Umbilical cord (tissue), 2 donors: ENCODE measurements around the gene BRCC3. TPM values are rescaled to one million over a fixed set of nuclear protein-coding genes. Genes with fewer than 3 reads are reported as not detected.
A peak's percentile ranks its signal among the peaks of the same experiment; 100 is the strongest.

Experiments
- DNase-seq: peaks from one replicate; pipeline ENCODE4 v3.0.0-alpha.2; 2015; ENCODE audit warnings: low spot score
- total RNA-seq: library from RNA; depleted of rRNA; stranded (reverse); fragments of >200 nt; gene quantifications from one replicate; pipeline ENCODE4 v1.2.3, GENCODE V29; 2014; ENCODE audit warnings: low replicate concordance; ENCODE audit not compliant: insufficient read depth

Gene BRCC3
- total RNA-seq, 1 donor from 2014 or later: 11.1 TPM

DNA sequence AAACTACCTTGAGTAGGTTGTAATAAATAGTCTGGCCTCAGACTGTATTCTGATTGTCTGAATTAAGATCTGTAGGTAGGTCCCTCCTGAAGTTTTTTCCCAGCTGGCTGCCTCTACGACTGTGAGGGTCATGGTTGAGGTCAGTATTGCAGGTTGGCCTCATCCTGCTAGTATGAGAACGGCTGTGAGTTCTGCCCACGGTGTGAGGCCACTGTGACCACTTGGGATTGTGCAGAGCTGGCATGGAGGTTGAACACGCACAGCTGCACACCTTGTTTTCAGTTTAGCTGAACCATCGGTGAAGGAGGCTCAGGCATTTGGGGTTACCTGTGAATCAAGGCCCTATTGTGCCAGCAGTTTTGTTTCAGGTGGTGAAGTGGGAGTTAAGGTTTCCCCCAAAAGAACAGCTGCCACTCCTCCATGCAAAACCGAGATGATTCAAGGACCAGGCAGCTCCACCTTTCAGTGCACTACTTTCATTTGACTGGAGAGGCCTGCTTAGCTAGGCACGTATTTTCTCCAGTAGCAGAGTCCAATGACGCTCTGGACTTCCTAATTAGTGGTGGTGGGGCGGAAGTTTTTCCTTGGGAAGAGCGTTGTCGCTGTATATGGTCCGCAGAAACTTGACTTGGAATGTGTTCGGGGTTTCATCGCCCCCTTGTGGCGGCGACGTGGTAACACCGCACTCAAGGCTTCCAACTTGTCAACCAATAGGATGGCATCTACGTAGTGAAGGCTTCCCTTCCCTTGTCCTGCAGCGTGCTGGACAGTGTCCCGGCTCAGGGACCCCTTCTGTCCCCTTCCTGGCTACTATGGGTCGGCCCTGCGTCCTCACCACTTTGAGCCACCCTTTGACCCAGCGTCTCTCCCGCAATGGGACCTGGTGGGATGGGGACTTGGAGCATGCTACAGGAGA, 14.2 kb upstream of the BRCC3 start:
- DNase-seq: peak; percentile 63

DNA sequence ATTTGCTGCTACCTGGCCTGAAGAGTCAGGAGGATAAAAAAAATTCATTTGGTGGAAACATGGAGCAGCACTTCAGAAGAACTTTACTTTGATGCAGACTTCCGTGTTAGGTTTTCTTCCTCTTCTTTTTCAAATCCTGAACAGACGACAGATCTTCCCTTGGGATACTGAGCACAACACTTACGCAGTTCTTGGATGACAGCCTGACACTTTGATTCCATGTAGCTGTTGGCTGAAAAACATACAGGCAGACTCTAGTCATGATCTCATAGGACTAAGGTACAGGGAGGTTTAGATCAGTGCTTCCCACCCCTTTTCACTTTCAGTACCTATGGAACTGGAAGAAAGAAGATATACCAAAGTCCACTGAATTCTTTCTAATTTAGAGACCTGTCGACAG, 9.5 kb upstream of the BRCC3 start:
- DNase-seq: no peak

DNA sequence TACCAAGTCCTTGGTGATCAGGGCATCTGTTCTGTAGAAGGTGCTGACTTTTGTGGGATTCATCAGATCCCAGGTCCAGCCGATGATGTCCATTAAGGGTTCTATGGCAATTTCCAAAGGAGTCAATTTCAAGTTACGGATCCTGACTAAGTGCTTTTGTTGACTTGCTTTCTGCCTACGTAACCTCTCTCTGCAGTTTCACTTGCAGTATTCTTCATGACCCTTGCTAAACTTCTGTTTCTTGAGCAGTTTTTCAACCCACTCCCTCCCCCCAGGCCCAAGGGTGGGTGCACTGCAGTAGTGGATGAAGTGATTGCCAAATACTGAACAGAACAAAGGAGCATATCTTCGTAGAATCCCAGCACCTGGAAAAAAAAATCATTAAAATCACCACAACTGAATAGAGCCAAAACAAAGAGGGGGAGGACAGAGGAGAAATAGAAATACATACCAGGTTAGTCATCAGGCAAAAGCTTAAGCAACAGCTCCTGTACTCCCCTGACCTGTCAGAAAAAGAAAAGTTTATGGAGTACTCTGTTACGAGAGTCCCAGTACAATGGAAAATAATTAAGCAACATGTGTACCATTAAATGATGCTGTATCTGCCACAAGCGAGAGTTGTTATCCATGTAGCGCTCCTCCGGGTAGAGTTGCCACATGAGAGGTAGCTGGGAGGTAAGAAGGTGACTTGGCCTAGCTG, 6.1 kb upstream of the BRCC3 start:
- DNase-seq: no peak

DNA sequence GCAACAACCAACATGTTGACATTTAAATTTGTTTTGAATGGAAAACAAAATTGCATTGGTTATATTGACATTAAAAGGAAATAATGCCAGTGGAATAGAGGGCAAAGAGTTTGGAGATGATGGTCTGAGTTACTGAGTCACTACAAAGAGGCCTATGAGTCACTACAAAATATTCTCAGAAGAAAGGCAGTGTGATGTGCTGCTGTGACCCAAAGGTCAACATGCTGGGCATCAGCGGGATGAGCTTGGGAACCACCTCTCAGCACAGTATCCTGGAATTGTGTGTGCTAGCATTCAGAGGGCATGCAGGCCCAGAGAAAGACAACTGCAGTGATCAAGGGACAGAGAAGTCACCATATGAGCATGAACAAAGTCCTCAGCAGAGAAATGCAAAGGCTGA, 3.1 kb upstream of the BRCC3 start:
- no peak for DNase-seq

DNA sequence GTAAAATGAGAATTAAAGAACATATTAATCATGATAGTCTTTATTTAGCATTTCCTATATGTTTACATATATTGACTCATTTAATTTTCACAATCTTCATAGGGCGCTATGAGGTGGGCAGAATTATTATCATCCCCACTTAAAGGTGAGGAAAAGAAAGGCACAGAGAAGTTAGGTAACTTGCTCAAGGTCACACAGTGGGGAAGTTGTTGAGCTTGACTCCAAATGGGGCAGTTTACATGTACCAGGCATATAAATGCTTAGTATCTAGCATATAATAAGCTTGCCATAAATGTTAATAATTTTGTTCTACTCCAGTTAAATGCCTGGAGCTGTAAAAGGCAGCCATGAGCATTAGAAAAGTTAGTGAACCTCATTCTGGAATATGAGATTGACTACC, 1.9 kb upstream of the BRCC3 start:
- DNase-seq: no peak

DNA sequence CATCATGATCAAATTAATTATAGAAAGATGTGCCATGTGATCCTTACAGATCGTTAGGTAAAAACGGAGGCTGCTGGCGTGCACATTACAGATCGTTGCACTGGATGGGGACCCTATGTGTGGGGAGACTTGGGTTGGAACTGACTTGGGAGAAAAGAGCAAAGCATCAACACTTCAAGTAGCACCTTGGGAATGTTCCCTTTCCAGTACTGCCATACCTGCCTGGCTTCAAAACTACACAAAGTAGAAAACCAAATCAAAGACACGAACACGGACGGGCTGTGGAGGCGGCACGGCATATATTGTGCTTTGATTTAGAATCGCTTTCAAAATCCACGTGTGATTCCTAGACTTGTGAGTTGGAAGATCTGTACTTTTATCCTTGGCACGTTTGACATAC, 1.3 kb upstream of the BRCC3 start:
- DNase-seq: no peak

DNA sequence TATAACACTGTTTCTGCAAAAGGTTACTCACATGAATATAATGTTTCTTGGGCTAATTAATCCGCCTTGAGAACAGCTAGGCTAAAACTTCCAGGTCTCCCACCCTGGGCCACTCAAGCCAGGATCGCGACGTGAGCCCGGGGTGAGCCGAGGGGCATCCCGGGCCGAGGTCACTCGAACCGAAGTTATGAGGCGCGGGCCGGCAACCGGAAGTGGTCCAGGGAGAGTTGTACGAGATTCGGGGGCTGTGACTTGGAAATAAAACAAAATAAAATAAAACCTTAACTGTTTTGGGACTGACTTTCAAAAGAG, 689 bp upstream of the BRCC3 start:
- DNase-seq: no peak

DNA sequence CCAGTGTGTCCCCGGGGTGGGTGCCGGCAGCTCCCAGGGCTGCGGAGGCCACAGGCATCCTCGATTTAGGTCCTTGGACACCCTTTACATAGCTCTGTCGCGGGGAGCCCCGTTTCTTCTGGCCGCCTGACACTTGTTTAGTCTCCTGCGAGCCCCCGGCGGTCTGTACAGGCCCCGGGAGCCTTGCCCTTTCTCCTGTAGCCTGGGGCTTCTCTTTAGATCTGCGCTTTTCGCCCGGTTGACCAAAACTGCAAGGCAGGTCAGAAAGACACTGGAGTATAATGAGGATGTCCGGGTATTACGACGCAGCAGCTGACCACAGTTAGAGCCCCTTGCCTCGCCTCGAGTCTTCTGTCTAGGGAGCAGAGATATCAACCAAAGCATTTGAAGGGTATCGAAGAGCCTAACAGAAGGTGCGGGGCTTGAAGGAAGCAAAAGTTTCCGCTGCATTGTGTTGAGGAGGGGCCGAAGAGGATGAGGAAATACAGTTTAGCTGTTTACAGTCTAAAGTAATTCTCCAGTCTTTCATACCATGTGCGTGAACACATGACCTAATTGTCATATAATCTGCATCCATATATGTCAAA, 479 bp downstream of the BRCC3 start:
- DNase-seq: no peak

DNA sequence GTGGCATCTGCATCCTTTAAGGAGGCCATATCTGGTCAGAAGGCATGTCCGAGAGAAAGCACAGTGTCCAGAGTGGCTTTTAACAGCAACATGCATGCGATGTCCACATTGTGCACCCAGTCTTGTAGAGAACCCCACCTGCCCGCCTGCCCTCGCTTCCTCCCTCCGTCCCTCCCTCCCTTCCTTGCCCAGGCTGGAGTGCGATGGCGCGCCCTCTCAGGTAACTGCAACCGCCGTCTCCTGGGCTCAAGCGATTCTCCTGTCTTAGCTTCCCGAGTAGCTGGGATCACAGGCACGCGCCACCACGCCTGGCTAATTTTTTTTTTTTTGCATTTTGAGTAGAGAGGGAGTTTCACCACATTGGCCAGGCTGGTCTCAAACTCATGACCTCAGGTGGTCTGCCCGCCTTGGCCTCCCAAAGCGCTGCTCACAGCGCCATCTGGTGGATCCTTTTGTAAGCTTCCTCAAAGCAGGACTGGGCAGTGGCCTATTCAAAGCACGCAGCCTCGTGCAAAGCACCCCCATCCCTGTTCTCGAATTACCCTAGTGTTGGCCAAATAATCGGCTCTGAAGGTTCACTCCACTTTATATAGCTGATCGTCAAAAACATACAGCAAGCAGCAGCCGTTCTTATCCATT, 15.0 kb downstream of the BRCC3 start:
- no peak for DNase-seq

DNA sequence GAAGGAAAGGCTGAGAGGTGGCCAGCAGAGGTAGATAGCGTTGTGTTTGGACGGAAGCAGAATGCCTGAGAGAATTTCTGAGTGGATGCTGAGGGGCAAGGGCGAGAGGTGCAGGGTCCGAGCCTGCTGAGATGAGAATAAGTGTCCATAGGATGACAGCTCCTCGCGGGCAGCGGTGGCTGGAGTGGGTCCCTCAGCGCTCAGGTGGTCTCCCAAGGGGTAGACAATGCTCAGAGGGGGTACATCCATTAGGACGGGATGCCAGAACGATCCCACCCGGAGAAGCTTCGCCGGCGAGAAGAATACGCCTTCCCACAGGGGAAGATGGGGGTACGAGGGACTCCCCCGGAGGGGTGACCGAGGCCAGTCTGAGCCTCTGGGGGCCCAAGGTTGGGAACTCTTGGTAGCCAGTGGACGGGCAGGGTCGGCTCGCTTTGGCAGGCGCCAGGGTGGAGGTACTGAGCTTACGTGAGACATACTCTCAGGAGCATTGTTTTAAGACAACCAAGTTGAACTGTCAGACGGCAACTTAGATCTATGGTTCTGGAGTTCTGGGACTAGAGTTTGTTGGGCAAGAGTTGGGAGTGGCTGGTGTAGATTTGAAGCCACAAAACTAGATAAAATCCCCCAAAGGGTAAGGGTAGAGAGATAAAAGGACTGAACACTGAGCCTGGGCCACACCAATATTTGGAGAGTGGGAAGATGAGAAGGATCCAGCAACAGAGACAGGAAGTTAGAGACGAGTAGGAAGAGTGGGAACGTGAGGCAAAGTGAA, 15.8 kb downstream of the BRCC3 start:
- no peak for DNase-seq

DNA sequence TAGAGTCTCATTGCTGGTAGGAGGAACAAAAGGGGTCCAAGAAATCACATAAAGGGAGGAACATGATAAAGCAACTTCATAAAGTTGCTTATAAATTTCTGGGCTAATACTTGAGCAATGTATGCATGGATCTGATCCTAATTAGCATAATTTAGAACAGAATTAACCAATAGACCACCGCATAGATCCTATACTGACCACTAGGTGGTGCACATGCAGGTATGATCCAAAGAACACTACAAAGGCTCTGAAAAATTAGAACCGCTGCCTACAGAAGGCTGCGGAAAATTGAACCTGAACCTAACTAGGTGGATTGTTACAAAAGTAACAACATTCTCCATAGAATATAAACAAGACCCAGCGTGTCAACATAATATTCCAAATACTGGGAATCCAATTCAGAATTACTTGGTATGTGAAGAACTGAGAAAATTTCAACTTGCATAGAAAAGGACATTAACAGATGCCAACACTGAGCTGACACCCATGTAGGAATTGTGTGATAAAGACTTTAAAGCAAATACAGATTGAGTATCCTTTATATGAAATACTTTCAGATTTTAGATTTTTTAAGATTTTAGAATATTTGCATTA, 23.3 kb downstream of the BRCC3 start:
- DNase-seq: peak; percentile 8

DNA sequence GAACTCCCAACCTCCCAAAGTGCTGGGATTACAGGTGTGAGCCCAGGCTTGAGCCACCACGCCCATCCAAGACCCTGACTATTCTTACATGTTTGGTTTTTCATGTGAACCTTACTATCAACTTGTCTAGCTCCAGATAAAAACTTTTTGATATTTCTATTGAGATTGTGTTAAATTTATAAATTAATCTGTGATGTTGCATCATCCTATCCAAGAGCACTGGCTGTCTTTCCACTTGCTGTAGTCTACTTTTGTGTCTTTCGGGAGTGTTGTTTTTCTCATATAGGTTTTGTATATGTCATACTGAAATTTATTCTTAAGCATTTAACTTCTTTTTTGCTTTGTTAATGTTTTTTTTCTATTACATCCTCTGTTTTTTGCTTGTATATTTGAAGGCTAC, 34.6 kb downstream of the BRCC3 start:
- no peak for DNase-seq

DNA sequence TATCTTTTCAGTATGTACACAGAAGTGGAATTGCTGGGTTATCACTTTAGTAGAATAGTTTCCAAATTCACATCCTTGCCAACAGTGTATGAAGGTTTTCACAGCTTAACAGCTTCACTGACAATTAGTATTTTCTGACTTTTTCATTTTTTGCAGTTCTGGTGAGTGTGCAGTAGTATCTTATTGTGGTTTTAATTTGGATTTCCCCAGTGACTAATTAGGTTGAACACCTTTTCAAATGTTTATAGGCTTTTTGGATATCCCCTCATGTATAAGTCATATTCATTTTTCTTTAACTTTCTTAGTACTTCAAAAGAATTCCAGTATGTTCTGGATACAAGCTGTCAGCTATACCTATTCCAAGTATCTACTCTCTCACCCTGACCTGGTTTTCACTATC, 37.1 kb downstream of the BRCC3 start:
- DNase-seq: no peak

DNA sequence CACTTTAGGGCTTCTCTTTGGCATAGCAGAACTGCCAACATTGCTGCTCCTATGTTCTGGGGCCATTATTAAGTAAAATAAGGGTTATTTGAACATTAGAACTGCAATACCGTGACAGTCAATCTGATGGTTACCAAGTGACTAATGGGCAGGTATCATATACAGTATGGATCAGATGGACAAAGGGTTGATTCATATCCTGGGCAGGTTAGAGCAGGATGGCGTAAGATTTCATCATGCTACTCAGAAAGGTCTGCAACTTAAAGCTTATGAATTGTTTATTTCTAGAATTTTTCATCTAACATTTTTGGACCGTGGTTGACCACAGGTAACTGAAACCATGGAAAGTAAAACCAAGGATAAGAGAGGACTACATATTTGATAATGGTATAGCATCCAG, 40.9 kb downstream of the BRCC3 start:
- no peak for DNase-seq

DNA sequence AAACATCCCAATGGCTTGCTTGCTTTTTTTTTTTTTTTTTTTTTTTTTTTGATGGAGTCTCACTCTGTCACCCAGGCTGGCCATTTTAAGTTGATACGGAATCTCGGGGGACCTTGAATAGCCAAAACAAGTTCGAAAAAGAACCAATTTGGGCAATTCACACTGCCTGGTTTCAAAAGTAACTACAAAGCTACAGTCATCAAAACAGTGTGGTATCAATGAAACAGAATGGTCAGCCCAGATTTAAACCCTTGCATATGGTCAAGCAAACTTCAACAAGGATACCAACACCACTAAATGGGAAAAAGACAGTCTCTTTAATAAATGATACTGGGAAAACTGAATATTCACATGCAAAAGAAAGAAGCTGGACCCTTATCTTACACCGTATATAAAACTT, 41.8 kb downstream of the BRCC3 start:
- no peak for DNase-seq

DNA sequence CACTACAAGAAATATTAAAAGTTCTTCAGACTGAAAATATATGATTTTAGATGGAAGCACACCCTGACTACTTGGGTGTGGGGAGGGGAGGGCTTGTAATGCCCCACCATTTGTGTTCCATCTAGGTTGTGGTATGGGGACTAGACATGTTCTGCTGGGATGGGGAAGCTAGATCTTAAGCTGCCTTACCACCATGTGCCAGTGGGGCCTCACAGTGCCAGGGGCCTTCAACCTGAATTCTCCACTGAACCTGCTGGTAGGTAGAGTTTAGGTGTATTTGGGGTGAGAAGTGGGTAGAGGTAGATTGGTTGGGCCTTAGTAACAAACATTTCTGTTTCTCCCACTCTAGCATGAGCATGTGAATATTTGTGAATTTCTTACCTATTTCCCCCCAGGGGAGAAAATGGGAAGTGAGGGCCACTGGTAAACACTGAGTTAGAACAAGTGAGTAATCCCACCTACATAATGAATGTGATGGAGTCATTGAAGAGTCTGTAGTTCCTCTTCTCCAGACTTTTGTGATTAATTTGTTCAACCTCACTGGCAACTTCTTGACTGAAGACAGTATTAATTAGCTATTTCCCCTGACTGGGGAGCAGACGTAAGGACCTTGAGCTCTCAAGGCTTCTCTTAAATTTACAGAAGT, 44.0 kb downstream of the BRCC3 start:
- DNase-seq: no peak

DNA sequence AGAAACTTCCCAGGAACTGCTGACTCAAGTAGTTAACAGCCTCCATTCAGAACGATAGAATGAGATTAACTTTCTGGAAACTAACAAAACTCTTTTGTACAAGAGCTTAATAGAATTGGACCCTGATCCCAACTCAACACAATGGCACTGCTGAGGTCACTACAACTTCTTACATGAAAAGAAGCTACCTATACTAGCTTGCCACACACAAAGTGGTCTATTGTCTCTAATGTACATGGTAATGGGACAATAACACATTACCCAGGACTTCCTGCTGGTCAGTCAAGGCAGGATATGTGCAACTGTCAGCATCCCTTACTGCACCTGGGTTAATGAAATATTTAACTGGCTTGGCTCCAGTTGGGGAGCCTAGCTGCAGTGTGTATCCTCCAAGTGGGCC, 56.2 kb downstream of the BRCC3 start:
- DNase-seq: no peak

DNA sequence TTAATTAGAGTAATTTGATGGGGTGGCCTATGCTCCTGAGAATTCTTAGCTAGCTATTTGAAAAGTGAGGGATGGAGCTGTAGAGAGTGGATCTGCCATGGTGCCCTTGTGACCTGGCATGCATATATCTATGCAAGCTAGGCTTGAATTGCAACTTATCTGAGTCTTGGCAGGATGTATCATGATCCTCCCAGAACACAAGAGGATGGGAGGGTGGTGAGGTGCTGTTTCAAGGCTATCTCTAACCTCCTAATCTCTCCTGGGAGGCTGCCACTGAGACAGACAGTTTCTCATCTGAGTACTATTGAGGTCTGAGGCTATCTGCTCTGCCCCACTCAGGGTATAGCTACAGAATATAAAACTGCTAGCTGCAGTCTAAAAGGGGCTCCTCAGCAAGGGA, 56.6 kb downstream of the BRCC3 start:
- DNase-seq: no peak

DNA sequence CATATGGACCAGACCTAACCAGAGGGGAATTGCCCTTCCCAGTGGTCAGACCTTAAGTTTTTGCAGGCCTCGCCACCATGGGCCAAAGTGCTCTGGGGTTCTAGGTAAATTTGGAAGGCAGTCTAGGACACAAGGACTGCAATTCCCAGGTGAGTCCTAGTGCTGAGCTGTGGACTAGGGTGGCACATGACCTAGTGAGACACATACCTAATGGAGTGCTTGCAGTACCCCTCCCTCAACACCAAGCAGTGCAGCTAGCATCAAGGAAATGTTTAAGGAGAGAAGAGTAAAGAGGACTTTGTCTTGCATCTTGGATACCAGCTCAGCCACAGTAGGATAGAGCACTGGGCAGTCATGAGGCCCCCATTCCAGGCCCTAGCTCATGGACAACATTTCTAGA, 60.8 kb downstream of the BRCC3 start:
- no peak for DNase-seq

DNA sequence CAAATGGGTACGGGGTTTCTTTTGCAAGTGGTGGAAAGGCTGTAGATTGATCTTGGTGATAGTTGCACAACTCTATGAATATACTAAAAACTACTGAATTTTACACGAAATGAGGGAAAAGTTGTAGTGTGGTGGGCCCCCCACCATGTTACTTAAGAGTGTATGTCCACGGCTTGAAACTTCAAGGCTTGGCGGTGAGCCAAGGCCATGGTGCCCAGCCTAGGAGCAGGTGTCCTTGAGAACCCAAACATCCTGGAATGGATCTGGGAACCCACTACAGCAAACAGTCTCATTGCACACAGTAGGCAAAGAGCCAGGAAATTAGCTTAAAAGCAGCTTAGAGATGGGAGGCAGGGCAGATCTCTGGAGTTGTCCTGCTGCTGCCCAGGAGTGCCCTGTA, 62.9 kb downstream of the BRCC3 start:
- DNase-seq: no peak
